ENCODE results near the gene RTEL1.

GRCh38 chr20:63633732-63634131 lies 24.4 kb upstream of the RTEL1 start:
- no peak for TF ChIP-seq REST (tag by site-specific recombination; IDR thresholded peaks at IDR 0.05)
- TF ChIP-seq ZNF558 (tag by site-specific recombination; IDR thresholded peaks at IDR 0.05), result no peak
- TF ChIP-seq, protein P1, sequence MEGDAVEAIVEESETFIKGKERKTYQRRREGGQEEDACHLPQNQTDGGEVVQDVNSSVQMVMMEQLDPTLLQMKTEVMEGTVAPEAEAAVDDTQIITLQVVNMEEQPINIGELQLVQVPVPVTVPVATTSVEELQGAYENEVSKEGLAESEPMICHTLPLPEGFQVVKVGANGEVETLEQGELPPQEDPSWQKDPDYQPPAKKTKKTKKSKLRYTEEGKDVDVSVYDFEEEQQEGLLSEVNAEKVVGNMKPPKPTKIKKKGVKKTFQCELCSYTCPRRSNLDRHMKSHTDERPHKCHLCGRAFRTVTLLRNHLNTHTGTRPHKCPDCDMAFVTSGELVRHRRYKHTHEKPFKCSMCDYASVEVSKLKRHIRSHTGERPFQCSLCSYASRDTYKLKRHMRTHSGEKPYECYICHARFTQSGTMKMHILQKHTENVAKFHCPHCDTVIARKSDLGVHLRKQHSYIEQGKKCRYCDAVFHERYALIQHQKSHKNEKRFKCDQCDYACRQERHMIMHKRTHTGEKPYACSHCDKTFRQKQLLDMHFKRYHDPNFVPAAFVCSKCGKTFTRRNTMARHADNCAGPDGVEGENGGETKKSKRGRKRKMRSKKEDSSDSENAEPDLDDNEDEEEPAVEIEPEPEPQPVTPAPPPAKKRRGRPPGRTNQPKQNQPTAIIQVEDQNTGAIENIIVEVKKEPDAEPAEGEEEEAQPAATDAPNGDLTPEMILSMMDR (tag by site-specific recombination; IDR thresholded peaks at IDR 0.05), result no peak

All from HEK293 (cell line).